Measurements from ENCODE around the gene PRKCI. TPM values are rescaled to one million over a fixed set of nuclear protein-coding genes. Genes with fewer than 3 reads are reported as not detected.
A peak's percentile ranks its signal among the peaks of the same experiment; 100 is the strongest.
"Not testable (repeated sequence)": the region's sequence is repeated elsewhere in the genome, so short reads cannot be mapped to it uniquely, and the experiment has no call there.

PRKCI gene
- total RNA-seq, 1 donor from 2014 or later: 56.7 TPM

DNA sequence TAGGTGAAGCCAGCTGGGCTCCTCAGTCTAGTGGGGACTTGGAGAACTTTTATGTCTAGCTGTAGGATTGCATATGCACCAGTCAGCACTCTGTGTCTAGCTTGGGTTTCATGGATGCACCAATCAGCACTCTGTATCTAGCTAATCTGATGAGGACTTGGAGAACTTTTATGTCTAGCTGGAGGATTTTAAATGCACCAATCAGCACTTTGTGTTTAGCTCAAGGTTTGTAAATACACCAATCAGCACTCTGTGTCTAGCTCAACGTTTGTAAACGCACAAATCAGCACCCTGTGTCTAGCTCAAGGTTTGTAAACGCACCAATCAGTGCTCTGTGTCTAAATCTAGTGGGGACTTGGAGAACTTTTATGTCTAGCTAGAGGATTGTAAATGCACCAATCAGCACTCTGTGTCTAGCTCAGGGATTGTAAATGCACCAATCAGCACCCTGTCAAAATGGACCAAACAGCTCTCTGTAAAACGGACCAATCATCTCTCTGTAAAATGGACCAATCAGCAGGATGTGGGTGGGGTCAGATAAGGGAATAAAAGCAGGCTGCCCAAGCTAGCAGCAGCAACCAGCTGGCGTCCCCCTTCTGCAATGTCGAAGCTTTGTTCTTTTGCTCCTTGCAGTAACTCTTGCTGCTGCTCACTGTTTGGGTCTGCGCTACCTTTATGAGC, 105.8 kb downstream of the PRKCI start:
- DNase-seq (ENCODE audit: low spot score); ATAC-seq; intact Hi-C loops (cut with DNase I): not testable (repeated sequence)

DNA sequence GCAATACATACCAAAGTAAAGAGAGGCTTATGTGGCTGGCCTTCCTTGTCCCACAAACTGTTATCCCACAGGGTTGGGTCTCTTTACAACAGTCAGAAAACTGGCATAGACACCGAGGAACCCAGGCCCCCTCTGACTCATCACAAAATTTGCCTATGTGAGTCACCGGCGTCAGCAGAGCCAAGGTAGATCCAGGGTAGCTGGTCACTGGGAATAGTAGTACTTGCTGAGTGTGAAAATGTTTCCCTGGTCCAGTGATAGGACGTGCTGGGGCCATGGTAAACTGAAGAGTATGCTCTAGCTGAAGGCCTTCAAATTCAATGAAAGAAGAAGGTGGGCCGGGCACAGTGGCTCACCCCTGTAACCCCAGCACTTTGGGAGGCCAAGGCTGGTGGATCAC, 108.1 kb downstream of the PRKCI start:
- intact Hi-C loops (cut with DNase I): no loop called here
- no peak for ATAC-seq
- no peak for DNase-seq (ENCODE audit: low spot score)

- DNase-seq (ENCODE audit: low spot score) (no peak), ATAC-seq (no peak)
- intact Hi-C loops (cut with DNase I): no loop called here
Measured at GRCh38 chr3:170331143-170331542, 108.9 kb downstream of the PRKCI start.

GRCh38 chr3:170337420-170337819, 115.2 kb downstream of the PRKCI start:
- ATAC-seq (no peak), DNase-seq (ENCODE audit: low spot score) (no peak)
- intact Hi-C loops (cut with DNase I): no loop called here

GRCh38 chr3:170338690-170339340, 116.6 kb downstream of the PRKCI start:
- no peak for DNase-seq (ENCODE audit: low spot score)
- no peak for ATAC-seq
- intact Hi-C loops (cut with DNase I): no loop called here

- intact Hi-C loops (cut with DNase I); ATAC-seq; DNase-seq (ENCODE audit: low spot score): not testable (repeated sequence)
Measured at GRCh38 chr3:170342273-170342672, 120.0 kb downstream of the PRKCI start.

- intact Hi-C loops (cut with DNase I); ATAC-seq; DNase-seq (ENCODE audit: low spot score): not testable (repeated sequence)
Measured at GRCh38 chr3:170343859-170344258, 121.6 kb downstream of the PRKCI start.

DNA sequence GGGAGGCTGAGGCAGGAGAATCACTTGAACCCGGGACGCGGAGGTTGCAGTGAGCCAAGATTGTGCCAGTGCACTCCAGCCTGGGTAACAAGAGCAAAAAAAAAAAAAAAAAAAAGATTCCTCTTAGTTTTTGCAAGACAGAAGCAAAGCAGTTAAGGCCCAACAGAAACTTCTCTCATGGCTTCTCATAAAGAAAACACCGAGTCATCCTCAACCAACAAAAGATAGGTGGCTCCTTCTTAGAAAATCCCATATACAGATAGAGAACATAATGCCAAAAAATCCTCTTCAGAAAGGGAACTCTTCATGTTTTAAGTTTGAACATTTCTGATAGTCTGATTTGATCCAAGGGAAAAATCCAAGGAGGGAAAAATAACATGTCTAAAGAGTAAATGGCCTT, 122.7 kb downstream of the PRKCI start:
- DNase-seq (ENCODE audit: low spot score): no peak
- intact Hi-C loops (cut with DNase I): no loop called here
- no peak for ATAC-seq

DNA sequence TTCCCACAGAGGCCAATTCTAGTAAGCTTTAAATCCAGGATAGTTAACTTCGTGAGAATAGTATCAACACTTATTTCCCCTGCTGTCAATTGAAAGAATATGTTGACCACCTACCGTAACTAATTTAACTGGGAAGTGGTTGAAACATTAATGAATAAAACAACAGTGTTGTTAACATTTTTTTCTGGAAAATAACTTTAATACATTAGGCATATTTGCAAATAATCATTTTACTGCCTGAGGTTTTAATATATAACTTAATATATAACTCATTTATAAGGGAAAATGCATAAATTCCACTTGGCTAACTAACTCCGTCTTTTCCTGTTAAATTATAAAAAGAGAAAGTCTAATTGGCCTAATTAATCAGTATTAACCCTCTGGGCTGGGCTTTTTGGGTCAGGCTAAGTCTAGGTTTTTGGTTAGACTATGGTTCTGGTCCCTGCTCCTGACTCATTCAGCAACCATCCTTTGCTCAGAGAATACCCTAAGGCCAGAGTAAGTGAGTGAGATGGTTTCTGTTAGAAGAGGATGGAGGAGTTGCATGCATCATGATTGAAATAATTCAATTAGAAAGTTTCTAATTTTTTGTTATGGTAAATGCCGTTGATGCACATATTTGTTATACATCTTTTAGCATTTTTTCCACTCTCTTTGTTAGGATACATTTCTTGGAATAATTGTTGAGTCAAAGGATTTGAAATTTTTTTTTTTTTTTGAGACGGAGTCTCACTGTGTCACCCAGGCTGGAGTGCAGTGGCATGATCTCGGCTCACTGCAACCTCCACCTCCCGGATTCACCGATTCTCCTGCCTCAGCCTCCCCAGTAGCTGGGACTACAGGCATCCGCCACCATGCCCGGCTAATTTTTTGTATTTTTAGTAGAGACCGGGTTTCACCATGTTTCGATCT, 124.5 kb downstream of the PRKCI start:
- ATAC-seq: no peak
- intact Hi-C loops (cut with DNase I): no loop called here

GRCh38 chr3:170350515-170351413, 128.5 kb downstream of the PRKCI start:
- intact Hi-C loops (cut with DNase I): no loop called here
- DNase-seq (ENCODE audit: low spot score) (no peak), ATAC-seq (peak; percentile 60)

More for the DNA sequence above, 124.5 kb downstream of the PRKCI start:
- no peak for DNase-seq (ENCODE audit: low spot score)

GRCh38 chr3:170352936-170353335, 130.7 kb downstream of the PRKCI start:
- DNase-seq (ENCODE audit: low spot score): no peak
- intact Hi-C loops (cut with DNase I): no loop called here
- no peak for ATAC-seq

GRCh38 chr3:170353485-170353884, 131.3 kb downstream of the PRKCI start:
- DNase-seq (ENCODE audit: low spot score) (no peak), ATAC-seq (no peak)
- intact Hi-C loops (cut with DNase I): no loop called here

GRCh38 chr3:170354760-170355159, 132.5 kb downstream of the PRKCI start:
- DNase-seq (ENCODE audit: low spot score): no peak
- intact Hi-C loops (cut with DNase I): no loop called here
- no peak for ATAC-seq

Other genes with a start within 250 kb of the PRKCI start
- gene GPR160, start 184.4 kb upstream of the PRKCI start, total RNA-seq: 5.4 TPM
- gene PHC3, start 40.7 kb upstream of the PRKCI start, total RNA-seq: 142 TPM
- 85.2 TPM for gene SKIL, start 135.3 kb downstream of the PRKCI start, total RNA-seq
- 88.2 TPM for gene CLDN11, start 196.4 kb downstream of the PRKCI start, total RNA-seq

Data from sciatic nerve (tissue), 2 donors.